ENCODE measurements around the gene CELSR1. TPM values are rescaled to one million over a fixed set of nuclear protein-coding genes. Genes with fewer than 3 reads are reported as not detected.
A peak's percentile ranks its signal among the peaks of the same experiment; 100 is the strongest.

Gene CELSR1
- total RNA-seq, 1 experiment from 2014 or later: 22.6 TPM

DNA sequence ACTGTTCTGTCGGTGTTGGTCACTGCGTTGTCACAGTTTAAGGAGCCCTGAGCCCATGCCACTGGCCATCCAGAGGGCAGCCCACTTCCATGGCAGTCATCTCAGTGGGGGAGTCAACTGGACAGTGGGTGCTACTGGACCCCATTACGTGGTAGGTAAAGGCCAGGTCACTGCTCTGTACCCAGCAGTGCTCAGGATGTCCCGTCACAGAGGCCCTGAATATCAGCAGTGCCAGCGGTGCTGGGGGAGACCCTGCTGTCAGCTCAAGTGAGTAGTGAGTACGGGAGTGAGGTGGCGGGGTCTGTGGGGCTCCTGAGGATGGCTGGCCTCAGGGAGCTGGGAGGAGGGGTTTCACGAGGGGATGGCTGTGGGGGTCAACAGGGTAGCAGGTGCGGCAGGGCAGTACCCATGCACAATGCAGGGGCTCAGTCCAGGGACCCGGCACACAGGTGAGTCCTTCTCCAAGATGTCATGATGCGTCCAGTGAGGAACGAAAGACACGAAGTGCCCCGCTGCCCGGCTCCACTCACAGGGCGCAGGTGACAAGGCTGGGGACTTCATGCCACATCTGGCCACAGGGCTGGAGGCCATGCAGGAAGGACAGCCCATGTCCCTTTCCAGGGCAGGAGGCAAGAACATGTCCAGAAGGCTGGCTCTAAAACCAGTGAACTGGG lies 27.9 kb downstream of the CELSR1 start:
- TF ChIP-seq, protein P1, sequence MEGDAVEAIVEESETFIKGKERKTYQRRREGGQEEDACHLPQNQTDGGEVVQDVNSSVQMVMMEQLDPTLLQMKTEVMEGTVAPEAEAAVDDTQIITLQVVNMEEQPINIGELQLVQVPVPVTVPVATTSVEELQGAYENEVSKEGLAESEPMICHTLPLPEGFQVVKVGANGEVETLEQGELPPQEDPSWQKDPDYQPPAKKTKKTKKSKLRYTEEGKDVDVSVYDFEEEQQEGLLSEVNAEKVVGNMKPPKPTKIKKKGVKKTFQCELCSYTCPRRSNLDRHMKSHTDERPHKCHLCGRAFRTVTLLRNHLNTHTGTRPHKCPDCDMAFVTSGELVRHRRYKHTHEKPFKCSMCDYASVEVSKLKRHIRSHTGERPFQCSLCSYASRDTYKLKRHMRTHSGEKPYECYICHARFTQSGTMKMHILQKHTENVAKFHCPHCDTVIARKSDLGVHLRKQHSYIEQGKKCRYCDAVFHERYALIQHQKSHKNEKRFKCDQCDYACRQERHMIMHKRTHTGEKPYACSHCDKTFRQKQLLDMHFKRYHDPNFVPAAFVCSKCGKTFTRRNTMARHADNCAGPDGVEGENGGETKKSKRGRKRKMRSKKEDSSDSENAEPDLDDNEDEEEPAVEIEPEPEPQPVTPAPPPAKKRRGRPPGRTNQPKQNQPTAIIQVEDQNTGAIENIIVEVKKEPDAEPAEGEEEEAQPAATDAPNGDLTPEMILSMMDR (conservative IDR thresholded peaks at IDR 0.05): no peak
- H3K36me3 Mint-ChIP-seq (ENCODE audit: insufficient read depth in 1 of 3, low read depth in 3 of 3): no peaks in the 10 kb centered on the region
- no peak overlapping the region for H3K27ac Mint-ChIP-seq
- Histone ChIP-seq H3K27me3 (ENCODE audit: insufficient read depth, low read length) (no peaks in the 10 kb centered on the region), H3K56ac (ENCODE audit: insufficient read length, low read depth, low read length) (no peak overlapping the region), H2BK15ac (ENCODE audit: low read depth, low read length) (no peak overlapping the region), H2BK12ac (ENCODE audit: insufficient read length, low read depth, low read length) (no peak overlapping the region), H3K79me1 (ENCODE audit: insufficient read depth, low read depth, low read length, poor library complexity, severe bottlenecking) (no peaks in the 10 kb centered on the region), H4K5ac (ENCODE audit: insufficient read length, low read depth, low read length) (no peak overlapping the region), H4K91ac (ENCODE audit: insufficient read length, low read depth, low read length) (no peak overlapping the region), H2AK5ac (ENCODE audit: insufficient read length, low read length) (no peak overlapping the region), H3K18ac (ENCODE audit: insufficient read length, low read depth, low read length) (peak overlapping the region; percentile 30), H3K14ac (ENCODE audit: insufficient read depth, low read length) (peak overlapping the region; percentile 11; the same call in 1 of the 2 replicates), H4K8ac (replicated peaks; ENCODE audit: insufficient read length, low read depth, low read length) (no peak overlapping the region), H3T11ph (ENCODE audit: low read length) (no peak overlapping the region), H2BK120ac (ENCODE audit: low read depth, low read length, poor library complexity, severe bottlenecking) (no peak overlapping the region), H2BK5ac (ENCODE audit: insufficient read length, low read length) (no peak overlapping the region), H3K4me1 (ENCODE audit: insufficient read depth, low read length) (no peaks in the 10 kb centered on the region; the same call in 1 of the 2 replicates), H3K4me2 (ENCODE audit: insufficient read depth, insufficient read length, low read length) (no peak overlapping the region), H3K79me2 (ENCODE audit: insufficient read depth, low read length) (no peaks in the 10 kb centered on the region), H3K23ac (ENCODE audit: insufficient read length, low read depth, low read length) (no peak overlapping the region), H2BK20ac (ENCODE audit: low read depth, low read length, poor library complexity, severe bottlenecking) (no peak overlapping the region), H3K9ac (ENCODE audit: extremely low read depth, insufficient read length, low read length) (no peak overlapping the region), H3K27ac (ENCODE audit: insufficient read length, low read depth, low read length) (no peak overlapping the region), H4K20me1 (ENCODE audit: control insufficient read depth, insufficient read depth, insufficient read length) (no peaks in the 10 kb centered on the region), H3K4ac (ENCODE audit: low read depth, low read length) (no peak overlapping the region; the same call in 1 of the 2 replicates), H2AFZ (ENCODE audit: low read length) (no peak overlapping the region), H3K9me3 (ENCODE audit: control insufficient read depth, low read depth, low read length) (no peaks in the 10 kb centered on the region), H3K23me2 (ENCODE audit: insufficient read length, low read depth, low read length, poor library complexity, severe bottlenecking) (no peaks in the 10 kb centered on the region)
- H3K4me3 Mint-ChIP-seq: no peak overlapping the region; a peak in 1 of 5 replicates
- WGBS (ENCODE audit: extremely low coverage, insufficient read length, low lambda C conversion rate): no CpG with 5 or more reads among the region's 16 CpGs
- H3K27me3 Mint-ChIP-seq (ENCODE audit: low read depth): no peaks in the 10 kb centered on the region
- no peaks in the 10 kb centered on the region for H3K9me3 Mint-ChIP-seq
- H3K4me1 Mint-ChIP-seq: peaks cover 32 to 55% of the 10 kb centered on the region in 2 experiments
- DNase-seq: no peak

Measured in H9 (cell line).